Rectal smooth muscle tissue (tissue), 1 donor: ENCODE data around the gene ZC3H12D.

Source experiments
- H3K27ac ChIP-seq: one replicate; pipeline ENCODE4 v1.7.0; 2013; ENCODE audit warnings: low read depth, low read length, inconsistent platforms
- H3K27me3 ChIP-seq: one replicate; pipeline ENCODE4 v1.7.0; 2013; ENCODE audit warnings: low read length; ENCODE audit not compliant: control insufficient read depth, insufficient read depth
- H3K36me3 ChIP-seq: one replicate; pipeline ENCODE4 v1.7.0; 2013; ENCODE audit warnings: low read length; ENCODE audit not compliant: control insufficient read depth, insufficient read depth
- H3K4me1 ChIP-seq: one replicate; pipeline ENCODE4 v1.7.0; 2013; ENCODE audit warnings: low read length; ENCODE audit not compliant: control insufficient read depth, insufficient read depth
- H3K4me3 ChIP-seq: one replicate; pipeline ENCODE4 v1.7.0; 2013; ENCODE audit warnings: low read length
- H3K9ac ChIP-seq: one replicate; pipeline ENCODE4 v1.7.0; 2013; ENCODE audit warnings: low read length

ZC3H12D gene

GRCh38 chr6:149480502-149481280 is 4.1 kb downstream of the ZC3H12D start:
- Histone ChIP-seq H3K9ac (no peak overlapping the region), H3K4me3 (no peak overlapping the region), H3K27ac (no peak overlapping the region)

GRCh38 chr6:149478631-149479314 is 6.0 kb downstream of the ZC3H12D start:
- Histone ChIP-seq H3K36me3 (no peaks in the 10 kb centered on the region), H3K9ac (no peak overlapping the region), H3K4me3 (no peak overlapping the region), H3K27me3 (no peaks in the 10 kb centered on the region), H3K4me1 (no peaks in the 10 kb centered on the region), H3K27ac (no peak overlapping the region)

More at GRCh38 chr6:149480502-149481280, 4.1 kb downstream of the ZC3H12D start:
- Histone ChIP-seq H3K36me3 (no peaks in the 10 kb centered on the region), H3K4me1 (no peaks in the 10 kb centered on the region), H3K27me3 (no peaks in the 10 kb centered on the region)

GRCh38 chr6:149477544-149477943 is 7.3 kb downstream of the ZC3H12D start:
- H3K4me3 ChIP-seq, result no peak overlapping the region
- H3K27ac ChIP-seq, result no peak overlapping the region
- H3K36me3 ChIP-seq, result no peaks in the 10 kb centered on the region
- no peaks in the 10 kb centered on the region for H3K27me3 ChIP-seq
- H3K4me1 ChIP-seq, result no peaks in the 10 kb centered on the region
- no peak overlapping the region for H3K9ac ChIP-seq

GRCh38 chr6:149476789-149477455 is 7.9 kb downstream of the ZC3H12D start:
- no peak overlapping the region for H3K9ac ChIP-seq
- H3K36me3 ChIP-seq, result no peaks in the 10 kb centered on the region
- H3K27ac ChIP-seq, result no peak overlapping the region
- no peaks in the 10 kb centered on the region for H3K27me3 ChIP-seq
- H3K4me3 ChIP-seq, result no peak overlapping the region
- no peaks in the 10 kb centered on the region for H3K4me1 ChIP-seq

- Histone ChIP-seq H3K9ac (no peak overlapping the region), H3K4me1 (no peaks in the 10 kb centered on the region), H3K27ac (no peak overlapping the region), H3K27me3 (no peaks in the 10 kb centered on the region), H3K4me3 (peak overlapping the region; percentile 27), H3K36me3 (no peaks in the 10 kb centered on the region)
Observed at GRCh38 chr6:149474108-149474935, 10.5 kb downstream of the ZC3H12D start.

- Histone ChIP-seq H3K9ac (no peak overlapping the region), H3K36me3 (no peaks in the 10 kb centered on the region), H3K27me3 (no peaks in the 10 kb centered on the region), H3K4me3 (peak overlapping the region; percentile 36), H3K4me1 (peaks cover 5% of the 10 kb centered on the region), H3K27ac (no peak overlapping the region)
Observed at GRCh38 chr6:149473080-149474052, 11.4 kb downstream of the ZC3H12D start.

GRCh38 chr6:149472241-149472640 is 12.6 kb downstream of the ZC3H12D start:
- H3K4me1 ChIP-seq, result peaks cover 5% of the 10 kb centered on the region

GRCh38 chr6:149471801-149472200 is 13.0 kb downstream of the ZC3H12D start:
- Histone ChIP-seq H3K9ac (no peak overlapping the region), H3K4me3 (no peak overlapping the region), H3K27ac (no peak overlapping the region), H3K27me3 (no peaks in the 10 kb centered on the region), H3K4me1 (peaks cover 5% of the 10 kb centered on the region), H3K36me3 (no peaks in the 10 kb centered on the region)

More at GRCh38 chr6:149472241-149472640, 12.6 kb downstream of the ZC3H12D start:
- no peaks in the 10 kb centered on the region for H3K36me3 ChIP-seq
- no peak overlapping the region for H3K27ac ChIP-seq
- H3K4me3 ChIP-seq, result no peak overlapping the region
- no peak overlapping the region for H3K9ac ChIP-seq
- H3K27me3 ChIP-seq, result no peaks in the 10 kb centered on the region

GRCh38 chr6:149470948-149471347 is 13.9 kb downstream of the ZC3H12D start:
- no peak overlapping the region for H3K4me3 ChIP-seq
- H3K36me3 ChIP-seq, result no peaks in the 10 kb centered on the region
- H3K9ac ChIP-seq, result no peak overlapping the region
- no peak overlapping the region for H3K27ac ChIP-seq
- peaks cover 5% of the 10 kb centered on the region for H3K4me1 ChIP-seq
- no peaks in the 10 kb centered on the region for H3K27me3 ChIP-seq

GRCh38 chr6:149468179-149468578 is 16.6 kb downstream of the ZC3H12D start:
- Histone ChIP-seq H3K36me3 (no peaks in the 10 kb centered on the region), H3K27ac (no peak overlapping the region), H3K27me3 (no peaks in the 10 kb centered on the region), H3K9ac (no peak overlapping the region), H3K4me1 (peaks cover 7% of the 10 kb centered on the region), H3K4me3 (no peak overlapping the region)

- no peak overlapping the region for H3K27ac ChIP-seq
- no peak overlapping the region for H3K4me3 ChIP-seq
- no peaks in the 10 kb centered on the region for H3K36me3 ChIP-seq
- no peaks in the 10 kb centered on the region for H3K27me3 ChIP-seq
- H3K4me1 ChIP-seq, result peaks cover 7% of the 10 kb centered on the region
- H3K9ac ChIP-seq, result no peak overlapping the region
Observed at GRCh38 chr6:149467265-149467664, 17.5 kb downstream of the ZC3H12D start.
